ENCODE measurements around the gene ACE2.
A peak's percentile ranks its signal among the peaks of the same experiment; 100 is the strongest.

Gene ACE2

DNA sequence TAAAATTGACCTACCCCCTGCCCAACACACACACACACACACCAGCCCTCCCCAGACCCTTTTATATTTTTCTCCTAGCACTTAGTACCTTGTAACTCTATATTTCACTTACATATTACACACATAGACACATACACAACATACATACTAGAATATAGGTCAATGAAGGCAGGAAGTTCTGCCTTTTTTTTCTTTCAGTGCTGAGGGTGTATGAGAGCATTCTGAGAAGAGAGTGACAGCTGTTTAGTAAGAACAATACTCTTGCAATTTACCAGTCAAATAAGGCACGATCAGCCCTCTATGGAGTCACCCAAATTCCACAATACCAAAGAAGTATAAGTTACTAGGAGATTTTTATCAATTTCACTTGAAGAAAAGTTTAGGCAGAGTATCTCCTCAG is 33.5 kb downstream of the ACE2 start:
- DNase-seq (ENCODE audit: low read depth), result no peak
- no peak for TF ChIP-seq CTCF (IDR thresholded peaks at IDR 0.05; ENCODE audit: control insufficient read depth, insufficient read depth, low read depth, low read length, missing control alignments)
- H3K4me3 ChIP-seq (ENCODE audit: control insufficient read depth, low read depth, low read length), result no peak overlapping the region

GRCh38 chrX:15566244-15566643 is 34.5 kb downstream of the ACE2 start:
- DNase-seq (ENCODE audit: low read depth), result no peak
- no peak overlapping the region for H3K4me3 ChIP-seq (ENCODE audit: control insufficient read depth, low read depth, low read length)
- peak; percentile 9 for TF ChIP-seq CTCF (IDR thresholded peaks at IDR 0.05; ENCODE audit: control insufficient read depth, insufficient read depth, low read depth, low read length, missing control alignments)

- H3K4me3 ChIP-seq (ENCODE audit: control insufficient read depth, low read depth, low read length), result no peak overlapping the region
- TF ChIP-seq CTCF (IDR thresholded peaks at IDR 0.05; ENCODE audit: control insufficient read depth, insufficient read depth, low read depth, low read length, missing control alignments), result peak; percentile 66
- DNase-seq (ENCODE audit: low read depth), result peak; percentile 16
These were observed 35.7 kb downstream of the ACE2 start for GRCh38 chrX:15564981-15565579.

- no peak for TF ChIP-seq CTCF (IDR thresholded peaks at IDR 0.05; ENCODE audit: control insufficient read depth, insufficient read depth, low read depth, low read length, missing control alignments)
- no peak overlapping the region for H3K4me3 ChIP-seq (ENCODE audit: control insufficient read depth, low read depth, low read length)
- DNase-seq (ENCODE audit: low read depth), result no peak
These were observed 37.7 kb downstream of the ACE2 start for GRCh38 chrX:15563056-15563455.

DNA sequence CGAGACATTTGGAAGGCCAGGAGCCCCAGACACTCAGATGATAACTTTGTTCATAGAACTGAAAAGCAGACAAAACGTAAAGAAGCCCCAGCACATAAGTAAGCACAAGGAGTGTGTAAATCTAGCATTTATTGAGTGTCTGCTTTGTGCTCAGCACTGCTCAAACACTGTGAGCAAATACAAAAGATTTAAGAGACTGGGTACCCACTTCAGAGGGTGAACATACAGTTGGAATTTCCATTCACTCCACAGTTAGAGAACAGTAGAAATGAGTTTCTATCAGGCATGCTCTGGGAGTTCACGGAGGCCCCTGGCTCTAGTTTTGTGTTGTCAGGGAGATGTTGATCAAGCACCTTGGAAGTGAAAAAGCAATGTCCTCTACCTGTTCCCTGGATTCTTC is 39.8 kb downstream of the ACE2 start:
- no peak for DNase-seq (ENCODE audit: low read depth)
- H3K4me3 ChIP-seq (ENCODE audit: control insufficient read depth, low read depth, low read length), result no peak overlapping the region
- no peak for TF ChIP-seq CTCF (IDR thresholded peaks at IDR 0.05; ENCODE audit: control insufficient read depth, insufficient read depth, low read depth, low read length, missing control alignments)

DNA sequence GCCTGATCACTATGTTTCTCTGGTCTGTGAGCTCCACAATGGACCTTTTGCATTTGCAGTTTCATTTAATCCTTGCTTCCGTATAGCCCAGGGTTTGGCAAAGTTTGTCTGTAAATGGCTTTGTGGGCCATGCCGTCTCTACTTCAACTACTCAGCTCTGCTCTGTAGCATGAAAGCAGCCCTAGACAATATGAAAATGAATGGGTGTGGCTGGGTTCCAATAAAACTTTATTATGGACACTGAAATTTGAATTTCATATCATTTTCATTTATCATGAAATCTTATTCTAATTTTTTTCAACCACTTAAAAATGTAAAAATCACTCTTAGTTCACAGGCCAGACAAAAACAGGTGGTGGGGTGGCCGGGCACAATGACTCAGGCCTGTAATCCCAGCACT is 41.5 kb downstream of the ACE2 start:
- DNase-seq (ENCODE audit: low read depth), result no peak
- H3K4me3 ChIP-seq (ENCODE audit: control insufficient read depth, low read depth, low read length), result no peak overlapping the region
- TF ChIP-seq CTCF (IDR thresholded peaks at IDR 0.05; ENCODE audit: control insufficient read depth, insufficient read depth, low read depth, low read length, missing control alignments), result no peak
